Left cardiac atrium (tissue), 4 donors: Measurements from ENCODE around the gene MFGE8. TPM values are rescaled to one million over a fixed set of nuclear protein-coding genes. Genes with fewer than 3 reads are reported as not detected.

ENCODE experiments used
- ATAC-seq, 2 donors: fragments of 200-7000 bp; cut with Tn5 transposase; one replicate each; pipeline ENCODE4 v1.9.1; 2020; ENCODE audit warnings: mild to moderate bottlenecking in 2 of 2, moderate library complexity in 2 of 2
- DNase-seq: peaks from one replicate; pipeline ENCODE4 v3.0.0-alpha.2; 2020
- intact Hi-C, 2 donors: fragments of 100-400 bp; cut with DNase I; formaldehyde crosslinking; loops; one replicate each; pipeline versions ENCODE4 v1.14.1 to v1.15.1; 2022 to 2023
- total RNA-seq, 2 donors: library from RNA; stranded (reverse); fragmentation: NEBNext Ultra II Directional; extraction: Animal tissue kit (Norgen Biotek cat#: 25700); gene quantifications; one replicate each; pipeline ENCODE4 v1.2.1, GENCODE V29; 2021
- donor health status: DM: no; HTN: yes; CAD: no.
- donor health status: DM: no; HTN: yes; CAD: no; lungs with severe emphysema.
- donor health status: DM: yes; HTN: yes; CAD: no.
- donor health status: Dilated cardiomyopathy.

Gene MFGE8
- total RNA-seq, 2 donors from 2014 or later, result 250 to 412 TPM

DNA sequence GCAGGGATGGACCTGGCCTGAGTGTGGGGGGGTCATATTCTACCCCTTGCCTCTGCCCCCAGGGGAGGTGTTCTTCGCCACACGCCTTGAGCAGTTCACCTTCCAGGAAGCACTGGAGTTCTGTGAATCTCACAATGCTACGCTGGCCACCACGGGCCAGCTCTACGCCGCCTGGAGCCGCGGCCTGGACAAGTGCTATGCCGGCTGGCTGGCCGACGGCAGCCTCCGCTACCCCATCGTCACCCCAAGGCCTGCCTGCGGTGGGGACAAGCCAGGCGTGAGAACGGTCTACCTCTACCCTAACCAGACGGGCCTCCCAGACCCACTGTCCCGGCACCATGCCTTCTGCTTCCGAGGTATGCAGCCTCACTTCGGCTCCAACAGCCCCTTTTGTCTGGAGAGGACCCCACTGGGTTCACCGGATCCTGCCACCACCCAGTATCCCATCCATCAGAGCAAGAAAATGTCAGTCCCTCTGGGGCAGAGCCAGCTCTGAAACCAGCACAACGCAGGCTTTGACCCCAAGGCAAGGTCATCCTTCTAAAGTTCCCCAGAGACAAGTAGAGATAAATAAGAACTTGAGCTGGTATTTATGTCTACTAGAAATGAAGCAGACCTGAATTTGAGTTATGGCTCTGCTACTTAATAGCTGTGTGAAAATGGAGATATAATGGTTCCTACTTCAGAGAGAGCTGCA lies 63.7 kb downstream of the MFGE8 start:
- no peak for ATAC-seq
- no peak for DNase-seq
- intact Hi-C loops, result no loop called here

Other genes with a start within 250 kb of the MFGE8 start
- under 1 TPM; 0.09 to 0.52 TPM for gene ACAN, start 109.9 kb downstream of the MFGE8 start, total RNA-seq
- 1 to 10 TPM; 3.3 to 7.2 TPM for gene HAPLN3, start 17.8 kb downstream of the MFGE8 start, total RNA-seq
- 100 to 1,000 TPM in 1 of 2 donors, 10 to 100 TPM in 1; 91.6 to 208 TPM for gene ABHD2, start 175.1 kb upstream of the MFGE8 start, total RNA-seq